ENCODE results near the gene SAMD8. TPM values are rescaled to one million over a fixed set of nuclear protein-coding genes. Genes with fewer than 3 reads are reported as not detected.

The SAMD8 gene
- total RNA-seq, 1 donor from 2014 or later, result 35.4 TPM

DNA sequence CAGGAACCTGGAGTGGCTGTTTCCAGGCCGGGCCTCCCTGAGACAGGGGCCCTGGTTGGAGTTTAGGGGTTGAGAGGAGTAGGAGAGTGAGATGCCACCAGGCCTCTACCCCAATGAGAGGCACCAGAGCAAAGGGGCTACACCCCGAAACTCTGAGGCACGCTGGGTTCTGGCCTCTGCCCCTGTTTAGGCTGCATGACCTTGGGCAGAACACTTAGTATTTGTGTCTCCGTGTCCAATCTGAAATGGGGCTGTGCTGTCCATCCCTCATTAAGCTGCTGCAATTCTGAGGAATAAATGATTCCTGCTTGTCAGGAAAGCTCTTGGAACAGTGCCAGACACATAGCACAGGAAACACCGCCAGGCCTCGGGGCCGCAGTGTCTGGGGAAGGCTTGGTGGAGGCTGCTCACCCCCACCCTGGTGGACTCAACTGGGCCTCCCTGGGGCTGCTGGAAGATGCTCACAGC lies 40.5 kb upstream of the SAMD8 start:
- peaks cover 6% of the 10 kb centered on the region for H3K27me3 Mint-ChIP-seq (ENCODE audit: low read depth, unreplicated experiment)
- H3K4me1 Mint-ChIP-seq (ENCODE audit: low read depth, unreplicated experiment), result peaks cover 3% of the 10 kb centered on the region
- TF ChIP-seq EZH2 (IDR thresholded peaks at IDR 0.05; ENCODE audit: insufficient read depth, low read length), result no peak
- no peak for TF ChIP-seq CTCF (IDR thresholded peaks at IDR 0.05; ENCODE audit: insufficient read depth, low read depth, low read length)
- no peaks in the 10 kb centered on the region for H3K36me3 Mint-ChIP-seq (ENCODE audit: low read depth, unreplicated experiment)
- Histone ChIP-seq H2AFZ (ENCODE audit: low read depth, low read length) (no peak overlapping the region), H3K9ac (ENCODE audit: low read length) (no peak overlapping the region), H3K9me3 (ENCODE audit: insufficient read depth, low read depth, low read length) (no peaks in the 10 kb centered on the region), H3K4me2 (ENCODE audit: low read length) (no peak overlapping the region), H3K27ac (ENCODE audit: low read depth, low read length) (no peak overlapping the region), H3K79me2 (ENCODE audit: insufficient read depth, low read length) (no peaks in the 10 kb centered on the region), H3K36me3 (ENCODE audit: insufficient read depth, low read length) (no peaks in the 10 kb centered on the region), H3K4me1 (ENCODE audit: insufficient read depth, low read length) (no peaks in the 10 kb centered on the region), H4K20me1 (ENCODE audit: insufficient read depth, low read length) (no peaks in the 10 kb centered on the region), H3K27me3 (ENCODE audit: insufficient read depth, low read length) (no peaks in the 10 kb centered on the region), H3K4me3 (ENCODE audit: insufficient read depth, low read depth, low read length) (no peak overlapping the region)
- H3K27ac Mint-ChIP-seq (ENCODE audit: unreplicated experiment), result no peak overlapping the region
- H3K9me3 Mint-ChIP-seq (ENCODE audit: unreplicated experiment), result no peaks in the 10 kb centered on the region
- no peak overlapping the region for H3K4me3 Mint-ChIP-seq (ENCODE audit: unreplicated experiment)
- FAIRE-seq (no peak), DNase-seq (ENCODE audit: low read depth) (peak; percentile 7)

DNA sequence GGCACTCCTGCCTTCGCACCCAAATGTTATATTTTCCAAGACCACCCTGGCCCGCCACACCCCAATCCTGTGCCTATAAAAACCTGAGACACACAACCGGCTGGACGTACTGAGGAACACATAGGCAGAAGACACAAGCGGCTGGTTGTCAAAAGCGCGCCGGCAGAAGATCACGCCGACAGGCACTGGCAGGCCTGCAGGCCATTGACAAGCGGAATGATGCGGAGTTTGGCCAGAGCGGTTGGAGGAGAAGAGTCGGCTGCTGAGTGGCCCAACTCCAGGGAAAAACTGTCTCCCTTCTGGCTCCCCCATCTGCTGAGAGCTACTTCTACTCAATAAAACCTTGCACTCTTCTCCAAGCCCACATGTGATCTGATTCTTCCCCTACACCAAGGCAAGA lies 39.7 kb upstream of the SAMD8 start:
- Histone ChIP-seq H3K4me1 (ENCODE audit: insufficient read depth, low read length) (no peaks in the 10 kb centered on the region), H3K79me2 (ENCODE audit: insufficient read depth, low read length) (no peaks in the 10 kb centered on the region), H2AFZ (ENCODE audit: low read depth, low read length) (no peak overlapping the region), H3K9ac (ENCODE audit: low read length) (no peak overlapping the region), H3K27ac (ENCODE audit: low read depth, low read length) (no peak overlapping the region), H3K9me3 (ENCODE audit: insufficient read depth, low read depth, low read length) (no peaks in the 10 kb centered on the region), H4K20me1 (ENCODE audit: insufficient read depth, low read length) (no peaks in the 10 kb centered on the region), H3K27me3 (ENCODE audit: insufficient read depth, low read length) (no peaks in the 10 kb centered on the region), H3K36me3 (ENCODE audit: insufficient read depth, low read length) (no peaks in the 10 kb centered on the region), H3K4me3 (ENCODE audit: insufficient read depth, low read depth, low read length) (no peak overlapping the region), H3K4me2 (ENCODE audit: low read length) (no peak overlapping the region)
- Mint-ChIP-seq H3K4me1 (ENCODE audit: low read depth, unreplicated experiment) (peaks cover 3% of the 10 kb centered on the region), H3K36me3 (ENCODE audit: low read depth, unreplicated experiment) (no peaks in the 10 kb centered on the region), H3K9me3 (ENCODE audit: unreplicated experiment) (no peaks in the 10 kb centered on the region), H3K27me3 (ENCODE audit: low read depth, unreplicated experiment) (peaks cover 6% of the 10 kb centered on the region), H3K27ac (ENCODE audit: unreplicated experiment) (no peak overlapping the region), H3K4me3 (ENCODE audit: unreplicated experiment) (no peak overlapping the region)
- no peak for DNase-seq (ENCODE audit: low read depth)
- FAIRE-seq, result no peak
- TF ChIP-seq EZH2 (IDR thresholded peaks at IDR 0.05; ENCODE audit: insufficient read depth, low read length), result no peak
- TF ChIP-seq CTCF (IDR thresholded peaks at IDR 0.05; ENCODE audit: insufficient read depth, low read depth, low read length), result no peak

- H3K36me3 ChIP-seq (ENCODE audit: insufficient read depth, low read length), result no peaks in the 10 kb centered on the region
- no peak for DNase-seq (ENCODE audit: low read depth)
- no peaks in the 10 kb centered on the region for H3K27me3 ChIP-seq (ENCODE audit: insufficient read depth, low read length)
- no peaks in the 10 kb centered on the region for H3K79me2 ChIP-seq (ENCODE audit: insufficient read depth, low read length)
- H3K9me3 ChIP-seq (ENCODE audit: insufficient read depth, low read depth, low read length), result no peaks in the 10 kb centered on the region
- H3K9ac ChIP-seq (ENCODE audit: low read length), result no peak overlapping the region
- no peaks in the 10 kb centered on the region for H4K20me1 ChIP-seq (ENCODE audit: insufficient read depth, low read length)
- H3K27me3 Mint-ChIP-seq (ENCODE audit: low read depth, unreplicated experiment), result peaks cover 6% of the 10 kb centered on the region
- H3K4me1 ChIP-seq (ENCODE audit: insufficient read depth, low read length), result no peaks in the 10 kb centered on the region
- no peak for TF ChIP-seq EZH2 (IDR thresholded peaks at IDR 0.05; ENCODE audit: insufficient read depth, low read length)
- no peak overlapping the region for H3K4me2 ChIP-seq (ENCODE audit: low read length)
- H3K36me3 Mint-ChIP-seq (ENCODE audit: low read depth, unreplicated experiment), result no peaks in the 10 kb centered on the region
- no peak overlapping the region for H2AFZ ChIP-seq (ENCODE audit: low read depth, low read length)
- H3K4me1 Mint-ChIP-seq (ENCODE audit: low read depth, unreplicated experiment), result peaks cover 3% of the 10 kb centered on the region
- H3K27ac Mint-ChIP-seq (ENCODE audit: unreplicated experiment), result no peak overlapping the region
- no peaks in the 10 kb centered on the region for H3K9me3 Mint-ChIP-seq (ENCODE audit: unreplicated experiment)
- H3K27ac ChIP-seq (ENCODE audit: low read depth, low read length), result no peak overlapping the region
- no peak for FAIRE-seq
- no peak overlapping the region for H3K4me3 Mint-ChIP-seq (ENCODE audit: unreplicated experiment)
- no peak overlapping the region for H3K4me3 ChIP-seq (ENCODE audit: insufficient read depth, low read depth, low read length)
Observed at GRCh38 chr10:75072727-75073126, 38.7 kb upstream of the SAMD8 start.

All from astrocyte (in vitro differentiated cells and primary cell).